Tibial artery (tissue), 4 donors: ENCODE results near the gene ARFGAP1.

Experiments used
- DNase-seq, 2 donors: peaks; one replicate each; pipeline ENCODE4 v3.0.0-alpha.2; 2019
- H3K27ac ChIP-seq, 2 donors: fragments of 200-600 bp; sonication (generic) in 1 of 2; 1 replicate in 1 of 2; 2 replicates in 1 of 2; pipeline ENCODE4 v1.5.1; 2018 to 2019; ENCODE audit warnings: mild to moderate bottlenecking in 1 of 2
- H3K27me3 ChIP-seq, 2 donors: fragments of 200-600 bp; sonication (generic) in 1 of 2; one replicate each; pipeline versions ENCODE4 v1.5.1 to v1.6.0; 2016 to 2019
- H3K36me3 ChIP-seq, 3 donors: fragments of 200-600 bp; sonication (generic) in 2 of 3; one replicate each; pipeline ENCODE4 v1.5.1; 2016 to 2019; ENCODE audit warnings: mild to moderate bottlenecking in 2 of 3
- H3K4me1 ChIP-seq, 4 donors: fragments of 200-600 bp; sonication (generic) in 2 of 4; 1 replicate in 3 of 4; 2 replicates in 1 of 4; pipeline ENCODE4 v1.5.1; 2016 to 2019
- H3K4me3 ChIP-seq, 2 donors: fragments of 200-600 bp; sonication (generic) in 1 of 2; 1 replicate in 1 of 2; 2 replicates in 1 of 2; pipeline ENCODE4 v1.5.1; 2018 to 2019; ENCODE audit warnings: mild to moderate bottlenecking in 2 of 2
- H3K9me3 ChIP-seq, 3 donors: fragments of 200-600 bp; sonication (generic) in 1 of 3; one replicate each; pipeline ENCODE4 v1.5.1; 2016 to 2019
- intact Hi-C: fragments of 100-400 bp; cut with DNase I; formaldehyde crosslinking; loops from one replicate; pipeline ENCODE4 v1.15.0; 2023; ENCODE audit warnings: low total_unique reads
- TF ChIP-seq, protein P1 (sequence below), 2 experiments: fragments of 200-600 bp in 1 of 2; fragments of 450-650 bp in 1 of 2; IDR thresholded peaks; one replicate each; pipeline ENCODE4 v1.5.1; 2017 to 2019; ENCODE audit warnings: antibody characterized with exemption in 2 of 2, mild to moderate bottlenecking in 1 of 2, moderate library complexity in 1 of 2

ARFGAP1 gene

DNA sequence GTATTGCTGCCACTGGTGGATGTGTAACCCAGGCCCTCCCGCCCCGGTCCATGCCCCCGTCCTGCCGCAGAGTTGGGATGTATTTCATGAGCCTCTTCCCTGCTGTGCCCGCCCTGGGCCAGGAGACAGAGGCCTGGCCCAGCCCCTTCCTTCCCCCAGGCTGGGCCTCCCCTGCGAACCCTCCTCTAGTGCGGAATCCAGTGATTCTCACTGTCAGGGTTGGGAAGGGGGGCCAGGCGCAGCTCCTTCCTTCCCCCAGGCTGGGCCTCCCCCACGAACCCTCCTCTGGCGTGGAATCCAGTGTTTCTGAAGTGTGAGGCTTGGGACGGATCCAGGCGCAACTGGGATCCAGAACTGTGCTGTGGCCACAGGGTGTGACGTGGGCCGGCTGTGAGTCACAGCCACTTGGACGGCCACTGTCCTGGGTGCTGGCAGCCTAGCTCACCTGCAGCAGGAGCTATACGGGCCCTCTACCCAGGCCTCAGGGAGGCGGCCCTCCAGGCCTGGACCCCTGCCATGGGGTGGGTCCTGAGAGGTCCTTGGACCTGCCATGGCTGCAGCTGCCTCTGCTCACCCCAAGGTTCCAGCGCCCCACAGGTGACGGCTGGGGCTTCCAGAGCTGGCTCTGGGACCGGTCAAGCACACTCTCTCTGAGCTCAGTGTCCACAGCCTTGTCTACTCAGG, 48.7 kb downstream of the ARFGAP1 start:
- DNase-seq: peak; percentile 22 to 66

DNA sequence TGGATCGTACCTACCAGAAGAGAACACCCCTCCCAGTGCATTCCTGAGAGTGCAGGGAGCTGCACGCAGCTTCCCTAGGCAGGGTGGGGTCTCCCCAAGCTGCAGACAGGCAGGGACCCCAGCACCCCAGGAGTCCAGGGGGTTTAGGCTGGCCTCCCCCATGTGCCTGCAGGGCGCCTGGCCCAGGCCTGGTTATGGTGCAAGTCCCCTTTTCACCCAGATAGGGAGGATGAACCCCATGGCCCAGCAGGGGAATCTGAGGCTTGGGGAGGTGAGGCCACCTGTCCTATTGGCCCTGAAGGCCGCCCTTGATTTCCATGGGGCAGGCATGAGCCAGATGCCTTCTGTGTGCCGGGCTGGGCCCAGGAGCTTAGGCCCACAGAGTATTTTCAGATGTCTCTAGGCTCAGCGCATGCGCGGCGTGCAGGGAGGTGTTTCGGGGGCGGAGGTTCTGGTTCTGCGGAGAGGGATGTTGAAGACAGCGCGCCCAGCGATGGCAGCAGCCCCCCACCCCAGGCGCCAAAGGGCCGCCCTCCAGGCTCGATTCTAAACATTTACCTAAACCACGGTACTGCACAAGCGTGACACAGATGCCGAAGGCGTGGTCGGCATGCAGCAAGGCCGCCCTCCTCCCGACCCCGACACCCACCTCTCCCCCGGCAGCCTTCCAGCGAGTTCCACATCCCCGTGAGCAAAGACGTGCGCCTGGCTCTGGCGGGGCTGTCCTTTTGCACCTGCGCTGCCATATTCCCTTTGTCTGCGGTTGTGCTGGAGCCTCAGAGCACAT, 49.7 kb downstream of the ARFGAP1 start:
- no peaks in the 10 kb centered on the region for H3K36me3 ChIP-seq
- H3K27me3 ChIP-seq: peaks cover 0 to 72% of the 10 kb centered on the region in 2 donors
- peak; percentile 18 to 55 for DNase-seq
- TF ChIP-seq, protein P1, sequence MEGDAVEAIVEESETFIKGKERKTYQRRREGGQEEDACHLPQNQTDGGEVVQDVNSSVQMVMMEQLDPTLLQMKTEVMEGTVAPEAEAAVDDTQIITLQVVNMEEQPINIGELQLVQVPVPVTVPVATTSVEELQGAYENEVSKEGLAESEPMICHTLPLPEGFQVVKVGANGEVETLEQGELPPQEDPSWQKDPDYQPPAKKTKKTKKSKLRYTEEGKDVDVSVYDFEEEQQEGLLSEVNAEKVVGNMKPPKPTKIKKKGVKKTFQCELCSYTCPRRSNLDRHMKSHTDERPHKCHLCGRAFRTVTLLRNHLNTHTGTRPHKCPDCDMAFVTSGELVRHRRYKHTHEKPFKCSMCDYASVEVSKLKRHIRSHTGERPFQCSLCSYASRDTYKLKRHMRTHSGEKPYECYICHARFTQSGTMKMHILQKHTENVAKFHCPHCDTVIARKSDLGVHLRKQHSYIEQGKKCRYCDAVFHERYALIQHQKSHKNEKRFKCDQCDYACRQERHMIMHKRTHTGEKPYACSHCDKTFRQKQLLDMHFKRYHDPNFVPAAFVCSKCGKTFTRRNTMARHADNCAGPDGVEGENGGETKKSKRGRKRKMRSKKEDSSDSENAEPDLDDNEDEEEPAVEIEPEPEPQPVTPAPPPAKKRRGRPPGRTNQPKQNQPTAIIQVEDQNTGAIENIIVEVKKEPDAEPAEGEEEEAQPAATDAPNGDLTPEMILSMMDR (IDR thresholded peaks at IDR 0.05): no peak
- intact Hi-C loops: no loop called here
- H3K27ac ChIP-seq: no peak overlapping the region
- no peaks in the 10 kb centered on the region for H3K4me1 ChIP-seq
- H3K9me3 ChIP-seq: no peaks in the 10 kb centered on the region
- no peak overlapping the region for H3K4me3 ChIP-seq

More for the DNA sequence above, 48.7 kb downstream of the ARFGAP1 start:
- H3K9me3 ChIP-seq: no peaks in the 10 kb centered on the region
- H3K36me3 ChIP-seq: no peaks in the 10 kb centered on the region
- H3K4me3 ChIP-seq: no peak overlapping the region
- no peaks in the 10 kb centered on the region for H3K4me1 ChIP-seq
- H3K27ac ChIP-seq: no peak overlapping the region
- H3K27me3 ChIP-seq: peaks cover 0 to 68% of the 10 kb centered on the region in 2 donors
- intact Hi-C loops: no loop called here
- TF ChIP-seq, protein P1 (IDR thresholded peaks at IDR 0.05): no peak

DNA sequence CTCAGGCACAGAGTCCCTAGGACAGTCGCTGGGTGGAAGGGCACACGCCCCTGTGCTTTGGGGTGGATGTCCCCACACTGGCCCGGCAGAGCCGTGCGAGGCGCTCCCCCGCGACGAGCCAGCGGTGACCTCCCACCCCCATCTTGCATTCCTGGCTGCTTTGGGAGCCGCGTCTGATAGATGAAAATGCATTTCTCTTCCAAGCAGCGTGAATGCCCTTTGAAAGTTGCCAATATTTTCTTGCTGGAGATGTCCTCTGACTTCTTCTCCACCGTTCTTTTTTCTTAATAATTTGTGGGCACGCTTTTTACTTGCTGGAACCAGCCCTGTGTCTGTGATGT, 50.3 kb downstream of the ARFGAP1 start:
- no peaks in the 10 kb centered on the region for H3K36me3 ChIP-seq
- H3K4me3 ChIP-seq: no peak overlapping the region
- H3K9me3 ChIP-seq: no peaks in the 10 kb centered on the region
- intact Hi-C loops: no loop called here
- H3K4me1 ChIP-seq: no peaks in the 10 kb centered on the region
- peaks cover 0 to 78% of the 10 kb centered on the region in 2 donors for H3K27me3 ChIP-seq
- no peak overlapping the region for H3K27ac ChIP-seq
- DNase-seq: no peak
- TF ChIP-seq, protein P1 (IDR thresholded peaks at IDR 0.05): no peak

- no peaks in the 10 kb centered on the region for H3K36me3 ChIP-seq
- H3K4me3 ChIP-seq: no peak overlapping the region
- H3K27ac ChIP-seq: no peak overlapping the region
- H3K4me1 ChIP-seq: no peaks in the 10 kb centered on the region
- intact Hi-C loops: no loop called here
- TF ChIP-seq, protein P1 (IDR thresholded peaks at IDR 0.05): no peak
- DNase-seq: no peak
- peaks cover 0 to 80% of the 10 kb centered on the region in 2 donors for H3K27me3 ChIP-seq
- H3K9me3 ChIP-seq: no peaks in the 10 kb centered on the region
Observed at GRCh38 chr20:63323357-63323981, 50.9 kb downstream of the ARFGAP1 start.

DNA sequence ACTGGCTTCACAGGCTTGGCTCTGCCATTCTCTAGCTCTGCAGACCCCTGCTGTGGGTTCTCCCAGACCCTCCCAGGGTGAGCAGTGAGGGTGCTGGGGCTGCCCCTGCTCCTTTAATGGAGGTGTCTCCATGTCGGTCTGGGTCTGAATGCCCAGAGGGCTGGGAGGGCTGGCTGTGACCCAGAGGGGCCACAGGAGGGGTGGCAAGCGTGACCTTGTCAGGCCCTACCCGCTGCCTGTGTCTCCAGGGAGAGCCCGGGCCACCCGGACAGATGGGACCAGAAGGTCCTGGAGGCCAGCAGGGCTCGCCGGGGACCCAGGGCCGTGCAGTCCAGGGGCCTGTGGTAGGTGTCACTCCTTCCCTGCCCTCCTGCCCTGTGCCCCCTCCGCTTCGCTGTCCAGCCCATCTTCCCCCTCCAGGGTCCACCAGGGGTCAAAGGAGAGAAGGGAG, 52.4 kb downstream of the ARFGAP1 start:
- peaks cover 0 to 80% of the 10 kb centered on the region in 2 donors for H3K27me3 ChIP-seq
- DNase-seq: peak; percentile 11 to 59
- H3K36me3 ChIP-seq: no peaks in the 10 kb centered on the region
- H3K9me3 ChIP-seq: no peaks in the 10 kb centered on the region
- intact Hi-C loops: no loop called here
- no peak overlapping the region for H3K27ac ChIP-seq
- TF ChIP-seq, protein P1 (IDR thresholded peaks at IDR 0.05): no peak
- H3K4me1 ChIP-seq: no peaks in the 10 kb centered on the region
- H3K4me3 ChIP-seq: no peak overlapping the region
